HG03135 (cell line): ENCODE results near the gene STOM.
"Not testable (repeated sequence)": the region's sequence is repeated elsewhere in the genome, so short reads cannot be mapped to it uniquely, and the experiment has no call there.

Experiments used
- ATAC-seq: cut with Tn5 transposase; IDR thresholded peaks from one replicate; pipeline ENCODE4 v1.9.1; 2021; ENCODE audit warnings: mild to moderate bottlenecking, moderate library complexity; ENCODE audit not compliant: unreplicated experiment

The STOM gene

DNA sequence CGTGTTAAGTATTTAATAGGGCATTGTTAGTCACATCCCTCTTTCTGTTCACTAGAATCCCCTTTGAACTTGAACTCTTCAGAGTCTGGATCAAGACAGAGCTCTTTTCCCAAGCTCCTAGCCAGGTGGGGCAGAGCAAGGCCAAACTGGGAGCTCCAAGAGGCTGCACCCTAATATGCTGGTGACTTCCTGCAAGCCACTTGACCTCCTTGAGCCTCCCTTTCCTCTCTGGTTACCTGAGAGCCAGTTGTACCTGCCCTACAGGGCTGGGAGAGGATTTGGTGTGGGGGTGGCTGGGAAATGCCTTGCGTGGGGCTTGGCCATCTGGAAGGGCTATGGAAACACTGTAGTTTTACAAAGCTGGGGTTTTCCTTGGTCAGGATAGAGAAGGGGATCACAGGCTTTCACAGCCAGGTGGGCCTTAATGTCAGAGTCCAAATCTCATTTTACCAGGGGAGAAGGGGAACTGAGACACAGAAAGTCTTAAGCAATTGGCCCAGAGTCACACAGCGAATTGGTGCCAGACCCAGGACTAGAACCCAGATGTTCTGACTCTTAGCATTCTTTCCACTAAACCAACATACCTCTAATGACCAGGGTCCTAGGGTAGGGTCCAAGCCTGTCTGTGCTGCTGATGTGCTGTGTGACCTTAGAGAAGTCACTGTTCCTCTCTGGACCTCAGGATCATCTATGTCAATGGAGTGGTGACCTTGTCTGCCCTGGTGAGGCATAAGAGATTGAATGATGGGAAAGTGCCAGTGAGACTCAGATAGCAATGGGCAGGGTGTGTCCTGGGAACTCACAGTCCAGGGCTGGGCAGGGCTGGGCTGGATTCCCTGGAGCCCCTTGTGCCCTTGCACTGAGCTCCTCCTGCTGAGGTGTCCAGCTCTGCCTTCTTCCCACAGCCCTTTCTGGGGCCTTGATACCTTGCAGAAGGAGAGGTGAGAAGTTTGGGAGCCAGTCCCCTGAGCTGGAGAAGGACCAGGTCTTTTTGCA lies 66.3 kb downstream of the STOM start:
- ATAC-seq, result no peak

DNA sequence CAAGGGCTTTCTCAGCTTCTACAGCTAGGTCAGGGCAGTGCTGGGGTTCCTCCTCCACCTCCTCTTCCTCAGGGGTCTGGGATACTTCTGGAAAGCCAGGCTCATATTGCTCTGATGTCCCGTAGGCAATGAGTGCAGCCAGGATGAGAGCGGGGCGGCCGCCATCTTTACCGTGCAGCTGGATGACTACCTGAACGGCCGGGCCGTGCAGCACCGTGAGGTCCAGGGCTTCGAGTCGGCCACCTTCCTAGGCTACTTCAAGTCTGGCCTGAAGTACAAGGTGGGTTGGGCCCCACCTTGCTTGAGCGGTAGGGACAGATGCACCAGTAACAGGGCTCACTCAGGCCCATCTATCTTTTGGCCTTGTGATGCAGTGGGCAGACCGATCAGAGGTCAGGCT lies 67.3 kb downstream of the STOM start:
- no peak for ATAC-seq

DNA sequence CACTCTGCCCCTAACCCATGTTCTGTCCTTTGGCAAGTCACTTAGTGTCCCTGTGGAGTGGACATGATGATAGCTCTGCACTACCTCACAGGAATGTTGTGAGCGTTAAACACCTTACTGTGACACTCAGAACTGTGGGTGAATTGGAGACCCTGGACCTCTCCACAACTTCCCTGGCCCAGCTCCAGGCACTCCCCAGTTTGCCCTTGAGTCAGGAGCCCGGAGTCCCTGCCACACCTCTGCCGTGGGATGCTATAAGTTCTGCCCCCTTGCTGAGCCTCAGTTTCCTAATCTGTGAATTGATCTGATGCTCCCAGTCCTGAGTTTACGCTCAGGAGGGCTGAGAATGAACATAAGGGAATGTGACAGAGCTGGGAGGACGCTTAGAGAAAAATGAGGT lies 67.7 kb downstream of the STOM start:
- no peak for ATAC-seq

DNA sequence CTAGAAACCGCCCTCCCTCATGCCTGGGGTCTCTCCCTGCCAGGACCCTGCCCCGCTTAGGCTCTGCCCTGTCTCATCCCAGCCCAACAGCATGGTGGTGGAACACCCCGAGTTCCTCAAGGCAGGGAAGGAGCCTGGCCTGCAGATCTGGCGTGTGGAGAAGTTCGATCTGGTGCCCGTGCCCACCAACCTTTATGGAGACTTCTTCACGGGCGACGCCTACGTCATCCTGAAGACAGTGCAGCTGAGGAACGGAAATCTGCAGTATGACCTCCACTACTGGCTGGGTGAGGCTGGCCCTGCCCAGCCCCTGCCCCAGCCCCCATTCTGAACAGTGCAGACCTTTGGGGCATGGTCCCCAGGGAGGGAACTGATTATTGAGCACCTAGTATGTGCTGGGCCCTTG lies 68.2 kb downstream of the STOM start:
- no peak for ATAC-seq

DNA sequence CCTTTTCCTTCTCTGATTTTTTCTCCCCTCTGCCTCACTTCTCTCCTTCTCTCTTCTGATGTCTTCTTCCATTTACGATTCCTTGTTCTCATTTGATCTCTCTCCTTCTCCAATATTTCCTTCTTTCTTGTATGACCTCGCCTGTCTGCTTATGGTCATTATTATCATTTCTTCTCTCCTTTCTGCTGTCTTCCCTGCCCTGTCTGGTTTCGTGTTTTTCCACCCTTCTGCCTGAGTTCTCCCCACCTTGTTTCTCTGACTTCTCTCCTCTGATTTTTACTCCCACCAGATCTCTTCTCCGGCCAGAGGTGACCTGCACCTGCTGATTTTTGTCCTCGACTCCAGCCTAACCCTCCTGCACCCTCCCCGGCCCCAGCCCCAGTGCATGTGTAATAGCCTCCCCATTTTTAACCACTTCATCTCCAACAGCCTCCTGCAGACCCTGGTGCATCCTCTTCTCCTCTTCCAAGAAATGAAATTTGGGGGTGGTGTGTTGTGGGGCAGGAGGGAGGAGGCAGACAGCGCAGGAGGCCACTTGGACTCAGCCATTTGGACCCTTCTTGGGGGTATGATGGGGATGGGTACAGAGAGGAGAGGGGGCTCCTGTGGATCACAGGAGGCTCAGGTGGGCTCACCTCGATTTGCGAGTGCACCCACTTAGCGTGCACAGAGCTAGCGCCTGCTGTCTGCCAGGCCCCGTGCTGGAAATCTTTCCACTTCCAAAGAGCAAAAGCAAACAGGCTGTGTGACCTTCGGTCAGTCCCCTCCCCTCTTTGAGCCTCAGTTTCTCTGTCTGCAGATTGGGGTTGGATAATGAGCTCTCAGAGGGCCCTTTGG lies 69.5 kb downstream of the STOM start:
- ATAC-seq, result no peak

DNA sequence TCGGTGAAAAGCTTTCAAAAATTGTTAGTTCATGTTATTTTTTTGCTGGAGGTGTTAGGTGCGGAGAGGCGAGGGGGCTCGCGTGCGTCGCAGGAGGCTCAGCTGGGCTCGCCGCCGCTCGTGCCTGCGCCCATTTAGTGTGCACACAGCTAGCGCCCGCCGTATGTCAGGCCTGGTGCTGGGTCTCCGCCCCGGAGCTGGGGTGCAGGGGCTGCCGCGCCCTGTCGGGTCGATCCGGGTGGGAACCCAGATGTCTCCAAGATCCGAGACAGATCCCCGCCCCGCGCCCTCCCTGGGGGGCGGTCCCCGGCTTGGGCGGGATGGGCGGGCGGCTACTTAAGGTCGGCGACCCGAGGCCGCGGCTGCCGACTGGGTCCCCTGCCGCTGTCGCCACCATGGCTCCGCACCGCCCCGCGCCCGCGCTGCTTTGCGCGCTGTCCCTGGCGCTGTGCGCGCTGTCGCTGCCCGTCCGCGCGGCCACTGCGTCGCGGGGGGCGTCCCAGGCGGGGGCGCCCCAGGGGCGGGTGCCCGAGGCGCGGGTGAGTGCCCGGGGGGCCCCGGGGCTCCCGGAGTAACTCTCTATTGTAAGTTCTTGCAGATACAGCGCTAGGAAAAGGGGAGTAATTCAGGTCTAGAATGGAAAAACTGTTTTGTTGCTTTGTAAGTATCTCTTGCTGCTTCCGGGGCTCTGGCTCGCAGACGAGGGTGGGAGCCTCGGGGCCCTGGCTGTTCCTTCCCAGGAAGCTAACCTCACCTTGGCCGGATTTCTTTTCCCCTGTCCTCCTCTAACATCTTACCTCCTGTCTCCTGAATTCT lies 70.4 kb downstream of the STOM start:
- no peak for ATAC-seq

DNA sequence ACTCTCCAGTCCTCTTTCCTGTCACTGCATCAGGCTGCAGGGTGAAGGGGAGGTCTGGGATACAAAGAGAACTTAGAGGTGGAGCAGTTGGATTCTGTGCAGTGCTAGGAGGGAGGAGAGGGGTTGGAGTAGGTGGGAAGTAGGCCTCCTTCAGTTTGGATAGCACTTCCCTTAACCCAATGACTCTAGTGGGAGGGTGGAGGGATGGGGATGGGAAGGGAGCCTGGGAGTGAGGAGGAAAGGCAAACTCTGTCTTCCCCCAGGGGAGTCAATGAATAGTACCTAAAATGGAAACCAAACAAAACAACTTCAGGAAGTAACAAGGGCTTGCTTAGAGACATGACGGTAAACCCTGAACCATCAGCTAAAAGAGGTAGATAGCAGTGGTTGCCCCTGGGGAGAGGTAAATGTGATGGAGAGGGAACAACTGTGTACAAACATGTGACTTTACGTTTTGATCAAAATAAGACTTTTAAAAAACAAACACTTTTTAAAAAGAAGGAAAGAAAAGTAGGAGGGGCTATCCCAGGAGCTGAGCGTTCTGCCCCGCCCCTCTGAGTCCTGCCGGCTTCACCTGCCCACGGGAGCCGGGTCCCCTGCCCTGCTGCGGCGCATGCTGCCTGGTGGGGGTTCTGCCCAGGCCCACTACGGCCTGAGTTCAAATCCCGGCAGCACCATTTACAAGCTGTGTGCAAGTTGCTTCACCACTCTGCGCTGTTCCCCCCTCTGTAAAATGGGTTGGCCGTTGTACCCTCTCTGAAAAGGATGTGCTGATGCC lies 71.2 kb downstream of the STOM start:
- no peak for ATAC-seq

DNA sequence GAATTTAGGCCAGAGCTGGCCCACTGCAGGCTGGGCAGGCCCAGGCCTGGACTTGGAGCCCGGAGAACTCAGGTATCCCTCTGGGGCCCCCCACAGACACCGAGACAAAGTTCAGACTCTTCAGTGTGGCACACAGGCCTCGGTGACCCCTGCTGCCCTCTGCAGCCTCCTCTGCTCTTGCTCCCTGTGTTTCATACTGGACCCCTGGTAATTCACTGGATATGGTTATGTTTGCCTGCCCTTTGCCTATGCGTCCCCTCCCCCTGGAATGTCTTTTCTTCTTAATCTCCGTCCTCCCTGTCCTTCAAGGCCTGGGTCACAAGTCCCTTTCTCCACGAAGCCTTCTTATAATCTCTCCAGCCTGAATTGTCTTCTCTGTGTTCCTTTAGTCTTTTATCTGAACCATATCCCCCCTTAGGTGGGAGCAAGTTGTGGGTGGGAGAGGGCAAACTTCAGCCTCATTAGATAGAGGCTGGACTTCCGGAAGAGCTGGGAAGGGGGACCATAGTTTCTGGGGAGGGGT lies 72.0 kb downstream of the STOM start:
- no peak for ATAC-seq

DNA sequence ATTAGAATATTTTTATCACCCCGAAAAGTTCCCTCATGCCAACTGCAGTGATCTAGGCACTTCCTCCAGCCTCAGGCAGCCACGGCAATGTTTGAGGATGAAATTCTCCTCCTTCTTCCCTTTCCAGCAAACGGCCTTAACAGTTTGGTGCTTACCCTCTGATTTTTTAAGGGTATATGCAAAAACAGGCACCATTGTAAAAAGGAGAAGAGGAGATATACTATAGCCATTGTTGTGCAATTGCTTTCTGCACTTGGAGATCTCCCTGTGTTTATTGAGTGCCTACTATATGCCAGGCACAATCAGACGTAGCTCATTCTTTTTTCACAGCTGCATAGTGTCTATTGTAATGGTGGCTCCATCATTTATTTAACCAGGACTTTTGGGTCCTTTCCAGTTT lies 72.7 kb downstream of the STOM start:
- ATAC-seq, result no peak

DNA sequence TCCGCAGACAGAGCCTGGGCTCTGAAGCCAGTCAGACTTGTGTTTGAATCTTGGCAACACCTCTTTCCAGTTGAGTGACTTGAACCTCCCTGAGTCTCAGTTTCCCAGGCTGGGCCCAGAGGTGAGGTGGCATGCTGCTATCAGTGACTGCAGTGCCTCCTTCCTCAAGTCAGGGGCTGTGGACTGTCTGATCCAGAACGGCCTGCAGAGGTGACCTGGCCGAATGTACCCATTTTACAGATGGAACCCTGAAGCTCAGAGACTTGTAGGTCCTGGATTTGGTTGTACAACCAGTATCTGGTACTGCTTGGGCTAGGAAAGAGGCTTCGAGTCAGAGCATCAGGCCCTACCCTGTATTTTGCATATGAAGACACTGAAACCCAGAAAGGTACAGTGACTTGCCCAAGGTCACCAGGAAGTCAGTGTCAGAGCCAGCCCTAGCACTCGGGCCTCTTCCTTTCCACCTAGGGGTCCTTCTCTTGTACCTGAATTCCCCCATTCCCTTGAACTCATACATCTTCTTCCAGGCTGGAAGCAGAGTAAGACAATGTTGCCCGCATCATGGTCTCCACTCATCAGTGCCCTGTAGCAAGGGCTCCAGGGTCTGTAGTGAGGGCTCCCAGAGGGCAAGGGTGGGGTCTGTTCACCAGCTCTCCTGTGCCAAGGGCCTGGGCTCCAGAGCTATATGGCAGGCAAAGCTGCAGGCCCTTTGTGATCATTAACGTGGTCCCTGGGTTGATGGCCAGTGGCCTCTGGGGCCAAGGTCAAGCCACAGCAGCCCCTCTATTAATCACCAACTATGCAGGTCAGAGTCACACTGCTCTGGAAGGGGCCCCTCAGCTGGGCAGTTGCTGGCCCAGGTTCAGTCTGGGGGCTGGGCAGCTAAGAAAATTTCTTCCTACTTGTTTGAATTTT lies 73.6 kb downstream of the STOM start:
- no peak for ATAC-seq

DNA sequence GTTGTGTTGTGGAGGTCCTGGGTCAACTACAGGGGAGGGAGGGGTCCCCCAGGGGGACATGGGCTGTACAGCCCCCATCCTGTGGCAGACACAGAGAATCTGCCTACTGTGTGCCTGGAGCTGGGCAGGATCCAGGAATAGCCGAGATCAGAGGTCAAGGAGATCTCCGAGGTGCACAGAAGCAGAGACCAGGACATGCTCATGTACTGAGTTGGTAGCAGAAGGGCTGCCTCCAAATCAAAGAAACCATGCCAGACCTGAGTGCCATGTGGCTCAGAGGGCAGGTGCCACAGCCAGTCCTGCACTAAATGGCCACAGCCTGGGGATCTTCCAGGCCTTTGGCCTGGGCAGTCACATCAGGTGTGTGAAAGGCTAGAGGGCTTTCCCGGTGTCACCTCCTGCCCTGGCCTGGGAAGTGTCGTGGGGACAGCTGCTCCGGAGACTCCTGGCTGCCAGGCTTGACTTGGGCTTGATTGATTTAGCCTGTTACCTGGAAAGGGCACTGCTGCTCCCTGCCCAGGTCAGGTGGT lies 74.3 kb downstream of the STOM start:
- no peak for ATAC-seq

DNA sequence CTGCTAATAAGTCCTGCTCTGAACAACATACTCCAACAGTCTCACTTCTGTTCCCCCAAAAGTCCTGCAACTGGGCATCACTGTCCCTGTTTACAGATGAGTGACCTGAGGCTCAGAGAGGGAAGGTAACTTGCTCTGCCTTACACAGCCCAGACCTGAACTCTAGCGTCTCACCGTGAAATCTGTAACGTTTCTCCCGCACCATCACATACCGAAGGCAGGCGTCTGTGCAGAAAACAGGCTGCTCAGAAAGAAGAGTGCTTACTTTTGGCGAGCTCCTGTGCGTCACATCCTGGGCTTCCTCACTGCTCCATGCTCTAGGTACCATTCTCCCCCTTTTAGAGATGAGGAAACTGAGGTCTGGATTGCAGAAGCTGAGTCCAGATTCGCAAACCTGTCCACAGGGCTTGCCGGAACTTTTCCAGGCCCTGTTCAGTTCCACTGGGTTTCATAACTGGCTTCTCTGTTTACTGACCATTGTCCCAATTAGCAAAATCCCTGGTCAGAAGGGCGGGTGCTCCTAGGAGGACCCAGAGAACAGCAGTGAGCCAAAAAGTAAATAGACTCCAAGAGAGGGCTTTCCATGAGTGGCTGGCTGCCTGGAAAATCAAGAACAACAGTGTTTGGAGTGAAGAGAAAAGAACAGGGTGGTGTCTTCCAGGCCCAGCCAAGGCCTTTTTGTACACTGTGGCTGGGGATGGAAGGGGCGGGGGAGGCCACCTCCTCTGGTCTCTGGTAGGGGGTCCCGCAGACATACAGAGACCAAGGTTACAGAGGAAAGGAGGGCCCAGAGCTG lies 75.0 kb downstream of the STOM start:
- no peak for ATAC-seq

DNA sequence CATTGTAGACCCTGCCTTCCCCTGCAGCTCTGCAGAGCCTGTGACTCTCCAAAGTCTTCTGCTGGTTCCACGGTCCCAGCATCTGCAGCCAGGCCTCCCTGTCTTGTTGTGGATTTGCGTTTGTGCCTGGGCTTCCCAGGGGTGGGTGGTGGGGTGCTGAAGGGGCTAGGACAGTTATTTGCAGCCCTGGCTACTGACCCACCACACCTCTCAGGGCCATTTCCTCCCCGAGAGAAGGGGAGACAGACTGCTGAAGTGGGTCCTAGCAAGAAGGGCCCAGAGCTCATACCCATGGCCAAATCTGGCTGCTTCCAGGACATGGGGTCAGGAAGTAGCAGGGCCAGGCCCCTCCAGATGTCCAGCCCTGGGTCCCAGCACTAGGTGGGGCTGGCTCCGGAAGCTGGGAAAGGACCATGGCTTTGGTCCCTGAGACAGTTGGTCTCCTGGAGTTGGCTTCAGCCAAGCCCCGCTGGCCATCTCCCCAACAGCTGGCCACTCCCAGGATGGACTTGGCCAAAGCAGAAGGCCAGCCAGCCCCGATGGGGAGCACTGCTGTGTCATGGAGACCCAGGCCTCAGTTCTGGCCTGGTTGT lies 75.8 kb downstream of the STOM start:
- ATAC-seq, result no peak

DNA sequence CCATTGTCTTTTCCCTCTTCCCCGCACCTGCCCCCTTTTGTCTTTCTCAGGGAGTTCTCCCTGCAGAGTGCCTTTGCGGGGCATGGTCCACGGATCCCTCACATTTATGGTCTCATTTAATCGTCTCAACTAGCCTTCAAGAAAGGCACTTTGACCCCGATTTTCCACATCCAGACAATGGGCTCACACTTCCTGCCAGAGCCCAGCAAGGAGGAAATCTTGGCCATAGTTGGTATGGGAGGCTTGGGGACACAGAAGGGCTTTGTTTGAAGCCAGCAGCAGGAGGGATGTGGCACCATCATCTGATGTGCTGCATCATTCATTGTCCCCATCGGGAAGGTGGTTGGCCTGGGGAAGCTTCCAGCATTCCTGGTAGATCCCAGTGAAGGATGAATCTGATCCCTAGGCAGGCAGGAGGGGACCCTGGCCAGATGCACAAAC lies 77.2 kb downstream of the STOM start:
- no peak for ATAC-seq

DNA sequence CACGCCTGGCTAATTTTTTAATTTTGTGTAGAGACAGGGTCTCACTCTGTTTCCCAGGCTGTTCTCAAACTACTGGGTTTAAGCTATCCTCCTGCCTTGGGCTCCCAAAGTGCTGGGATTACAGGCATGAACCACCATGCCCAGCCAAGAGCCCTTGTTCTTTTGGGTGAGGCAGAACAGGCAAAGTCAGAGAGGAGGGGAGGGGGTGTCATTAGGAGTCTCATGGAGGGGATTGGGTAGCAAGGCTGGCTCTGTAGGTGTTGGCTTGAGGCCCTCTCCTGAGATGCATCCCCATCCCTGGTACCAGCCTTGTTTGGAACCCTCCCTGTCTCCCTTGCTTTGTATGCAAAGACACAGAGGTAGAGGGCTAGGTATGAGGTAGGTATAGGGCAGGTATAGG lies 78.0 kb downstream of the STOM start:
- ATAC-seq, result no peak

DNA sequence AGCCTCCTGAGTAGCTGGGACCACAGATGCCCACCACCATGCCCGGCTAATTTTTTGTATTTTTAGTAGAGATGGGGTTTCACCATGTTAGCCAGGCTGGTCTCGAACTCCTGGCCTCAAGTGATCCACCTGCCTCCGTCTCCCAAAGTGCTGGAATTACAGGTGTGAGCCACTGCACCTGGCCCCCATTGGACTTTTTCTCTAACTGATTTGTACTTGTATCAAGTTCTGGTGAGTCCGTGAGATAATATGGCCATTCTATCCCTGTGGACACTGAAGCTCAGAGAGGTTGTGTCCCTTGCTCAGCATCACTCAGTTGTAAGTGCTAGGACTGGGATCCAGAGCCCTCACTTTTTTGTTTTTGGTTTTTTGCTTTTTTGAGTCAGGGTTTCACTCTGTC lies 78.5 kb downstream of the STOM start:
- ATAC-seq, result not testable (repeated sequence)

DNA sequence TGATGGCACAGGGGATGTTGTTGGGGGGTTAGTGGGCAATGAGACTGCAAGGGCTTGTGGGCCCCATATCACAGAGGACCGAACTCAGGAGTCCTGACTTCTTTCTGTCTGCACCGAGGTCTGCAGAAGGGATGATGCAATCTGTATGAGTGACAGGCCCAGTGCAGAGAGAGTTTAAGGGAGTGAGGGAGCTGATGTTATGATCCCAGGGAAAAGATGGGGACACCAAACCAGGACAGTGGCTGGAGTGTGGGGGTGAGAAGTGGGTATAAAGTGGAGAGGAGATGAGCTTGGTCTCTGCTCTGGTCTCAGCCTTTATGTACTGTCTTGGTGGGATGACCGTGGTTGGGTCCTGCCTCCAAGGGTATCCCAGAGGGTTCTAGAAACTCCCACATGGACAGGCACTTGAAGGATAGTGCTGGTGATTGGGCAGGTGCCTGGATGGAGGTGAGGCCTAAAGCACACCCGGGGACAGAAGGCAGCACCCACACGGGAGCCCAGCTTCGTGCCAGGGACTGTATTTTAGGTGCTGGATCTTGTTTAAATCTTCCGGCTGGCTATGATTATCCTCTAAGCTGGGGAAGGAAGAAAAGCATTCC lies 80.2 kb downstream of the STOM start:
- no peak for ATAC-seq
